Activated T-cell treated with anti-CD3 and anti-CD28 coated beads, Interleukin-2, amount 50 U/mL, for 48 hours (primary cell): Measurements from ENCODE around the gene RAB15.

ENCODE experiments used
- DNase-seq, 2 experiments: peaks; one replicate each; pipeline ENCODE4 v3.0.0-alpha.2; 2020

The RAB15 gene

GRCh38 chr14:64899958-64900357 lies 72.2 kb downstream of the RAB15 start:
- no peak for DNase-seq
